HepG2 (cell line): ENCODE data around the gene JAK1. TPM values are rescaled to one million over a fixed set of nuclear protein-coding genes. Genes with fewer than 3 reads are reported as not detected.

Experiments
- CREBL2 ChIP-seq: sonication (generic); formaldehyde crosslinking; IDR thresholded peaks from 2 replicates; pipeline ENCODE4 v1.8.1; 2023; ENCODE audit warnings: missing genetic modification reagents, mild to moderate bottlenecking, borderline replicate concordance
- FLYWCH1 ChIP-seq: sonication (generic); formaldehyde crosslinking; IDR thresholded peaks from 2 replicates; pipeline ENCODE4 v1.8.1; 2023; ENCODE audit warnings: mild to moderate bottlenecking, missing genetic modification reagents
- IRF9 ChIP-seq: sonication (generic); formaldehyde crosslinking; IDR thresholded peaks from 2 replicates; pipeline ENCODE4 v1.8.0; 2022; ENCODE audit warnings: missing genetic modification reagents, mild to moderate bottlenecking, borderline replicate concordance
- RERE ChIP-seq: IDR thresholded peaks from 2 replicates; pipeline ENCODE4 v1.6.1; 2016; ENCODE audit warnings: low read depth, missing genetic modification reagents, missing compliant biosample characterization
- REXO4 ChIP-seq: sonication (generic); formaldehyde crosslinking; IDR thresholded peaks from 2 replicates; pipeline ENCODE4 v1.8.0; 2022; ENCODE audit warnings: missing genetic modification reagents, mild to moderate bottlenecking, borderline replicate concordance
- RXRA ChIP-seq: sonication (generic); formaldehyde crosslinking; IDR thresholded peaks from 2 replicates; pipeline ENCODE4 v1.5.1; 2020; ENCODE audit warnings: missing genetic modification reagents
- STAT6 ChIP-seq: sonication (generic); formaldehyde crosslinking; IDR thresholded peaks from 2 replicates; pipeline ENCODE4 v1.4.0; 2020; ENCODE audit warnings: missing genetic modification reagents, mild to moderate bottlenecking, borderline replicate concordance
- TFAP4 ChIP-seq: sonication (generic); IDR thresholded peaks from 2 replicates; pipeline ENCODE4 v1.6.1; 2016; ENCODE audit warnings: low read depth, borderline replicate concordance
- TMF1 ChIP-seq: sonication (generic); formaldehyde crosslinking; IDR thresholded peaks from 2 replicates; pipeline ENCODE4 v1.8.1; 2022; ENCODE audit warnings: low read depth, missing genetic modification reagents
- ZNF205 ChIP-seq: IDR thresholded peaks from 2 replicates; pipeline ENCODE4 v1.6.1; 2018; ENCODE audit warnings: missing biosample characterization, missing genetic modification reagents
- ZNF235 ChIP-seq: sonication (generic); formaldehyde crosslinking; IDR thresholded peaks from 2 replicates; pipeline ENCODE4 v1.8.1; 2023; ENCODE audit warnings: mild to moderate bottlenecking, missing genetic modification reagents, borderline replicate concordance
- ZNF275 ChIP-seq: sonication (generic); formaldehyde crosslinking; IDR thresholded peaks from 2 replicates; pipeline ENCODE4 v1.8.0; 2022; ENCODE audit warnings: missing genetic modification reagents, mild to moderate bottlenecking, inconsistent platforms, borderline replicate concordance
- ZNF3 ChIP-seq: IDR thresholded peaks from 2 replicates; pipeline ENCODE4 v1.7.0; 2017; ENCODE audit warnings: inconsistent platforms
- ZNF431 ChIP-seq: sonication (generic); formaldehyde crosslinking; IDR thresholded peaks from 2 replicates; pipeline ENCODE4 v1.9.0; 2022; ENCODE audit warnings: missing genetic modification reagents, low read depth, mild to moderate bottlenecking, borderline replicate concordance
- ZNF598 ChIP-seq: sonication (generic); formaldehyde crosslinking; IDR thresholded peaks from 2 replicates; pipeline ENCODE4 v1.5.1; 2020; ENCODE audit warnings: mild to moderate bottlenecking, missing genetic modification reagents, borderline replicate concordance
- ZNF615 ChIP-seq: sonication (generic); formaldehyde crosslinking; IDR thresholded peaks from 2 replicates; pipeline ENCODE4 v1.5.0; 2020; ENCODE audit warnings: mild to moderate bottlenecking, missing genetic modification reagents, borderline replicate concordance
- ZNF878 ChIP-seq: sonication (generic); formaldehyde crosslinking; IDR thresholded peaks from 2 replicates; pipeline ENCODE4 v1.8.1; 2023; ENCODE audit warnings: mild to moderate bottlenecking, missing genetic modification reagents, moderate library complexity
- polyA plus RNA-seq, 8 experiments: library from polyadenylated mRNA; depleted of rRNA in 3 of 8; stranded (reverse) in 7 of 8; unstranded in 1 of 8; fragments of >200 nt; fragmentation: Illumina TruSeq in 4 of 8; extraction: Trizol in 4 of 8; gene quantifications; 2 replicates each; pipeline versions ENCODE4 v1.2.1 to v1.2.3, GENCODE V29; 2011 to 2016; ENCODE audit warnings: low read depth in 4 of 8, missing spikeins in 1 of 8, mixed read lengths in 1 of 8; ENCODE audit not compliant: insufficient read depth in 1 of 8
- total RNA-seq, 5 experiments: library from RNA; depleted of rRNA; stranded (reverse); fragments of >200 nt; fragmentation: Illumina TruSeq; extraction: Trizol; gene quantifications; 2 replicates each; pipeline ENCODE4 v1.2.3, GENCODE V29; 2016; ENCODE audit warnings: low read depth in 1 of 5

Gene JAK1
- total and polyA plus RNA-seq, 2 of the 13 experiments (the other 11 are each of a cell fraction or from before 2014, with no cell fraction given) = 23.9 to 42.4 TPM

- TF ChIP-seq IRF9 = no peak
- no peak for TF ChIP-seq ZNF598 (CRISPR knock-in tag)
- TF ChIP-seq ZNF275 = no peak
- no peak for TF ChIP-seq ZNF431 (CRISPR knock-in tag)
- no peak for TF ChIP-seq CREBL2
- TF ChIP-seq STAT6 (CRISPR knock-in tag) = no peak
- TF ChIP-seq RERE (CRISPR knock-in tag) = no peak
- no peak for TF ChIP-seq FLYWCH1 (CRISPR knock-in tag)
- no peak for TF ChIP-seq TFAP4
- TF ChIP-seq TMF1 (CRISPR knock-in tag) = no peak
- TF ChIP-seq ZNF878 (CRISPR knock-in tag) = no peak
- TF ChIP-seq REXO4 (CRISPR knock-in tag) = no peak
- TF ChIP-seq ZNF235 (CRISPR knock-in tag) = no peak; the same call in 1 of the 2 replicates
- no peak for TF ChIP-seq ZNF3 (CRISPR knock-in tag)
- no peak for TF ChIP-seq RXRA
- TF ChIP-seq ZNF205 (CRISPR knock-in tag) = no peak
- no peak for TF ChIP-seq ZNF615 (CRISPR knock-in tag)
Observed at GRCh38 chr1:64966158-64966971, at the start of gene JAK1 (continued).
